GM21390 (cell line): ENCODE measurements around the gene ULBP1.
A peak's percentile ranks its signal among the peaks of the same experiment; 100 is the strongest.
"Not testable (repeated sequence)": the region's sequence is repeated elsewhere in the genome, so short reads cannot be mapped to it uniquely, and the experiment has no call there.

Source experiments
- ATAC-seq: cut with Tn5 transposase; IDR thresholded peaks from one replicate; pipeline ENCODE4 v1.9.1; 2021; ENCODE audit not compliant: unreplicated experiment

The ULBP1 gene

GRCh38 chr6:149933036-149933435 is 30.7 kb upstream of the ULBP1 start:
- ATAC-seq = no peak

GRCh38 chr6:149933461-149933860 is 30.3 kb upstream of the ULBP1 start:
- no peak for ATAC-seq

GRCh38 chr6:149934249-149935156 is 29.2 kb upstream of the ULBP1 start:
- ATAC-seq = no peak

- ATAC-seq = no peak
Observed at GRCh38 chr6:149935246-149935645, 28.5 kb upstream of the ULBP1 start.

GRCh38 chr6:149935668-149936067 is 28.1 kb upstream of the ULBP1 start:
- no peak for ATAC-seq

- no peak for ATAC-seq
Observed at GRCh38 chr6:149936743-149937142, 27.0 kb upstream of the ULBP1 start.

- ATAC-seq = not testable (repeated sequence)
Observed at GRCh38 chr6:149938013-149938570, 25.7 kb upstream of the ULBP1 start.

- peak; percentile 89 for ATAC-seq
Observed at GRCh38 chr6:149938571-149939355, 25.0 kb upstream of the ULBP1 start.

- no peak for ATAC-seq
Observed at GRCh38 chr6:149939356-149939648, 24.4 kb upstream of the ULBP1 start.

GRCh38 chr6:149939909-149940671 is 23.7 kb upstream of the ULBP1 start:
- ATAC-seq = no peak

GRCh38 chr6:149940672-149940982 is 23.1 kb upstream of the ULBP1 start:
- ATAC-seq = no peak

- no peak for ATAC-seq
Observed at GRCh38 chr6:149941583-149942460, 21.9 kb upstream of the ULBP1 start, which contains the start of gene ULBP2. Gene ULBP2 (plus strand): TSS chr6:149942014. CDS start chr6:149942073, 59 bp downstream.

GRCh38 chr6:149942461-149942829 is 21.3 kb upstream of the ULBP1 start:
- no peak for ATAC-seq

- ATAC-seq = not testable (repeated sequence)
Observed at GRCh38 chr6:149943321-149943720, 20.4 kb upstream of the ULBP1 start.

GRCh38 chr6:149945276-149945675 is 18.5 kb upstream of the ULBP1 start:
- not testable (repeated sequence) for ATAC-seq

- ATAC-seq = not testable (repeated sequence)
Observed at GRCh38 chr6:149946631-149947030, 17.1 kb upstream of the ULBP1 start.

- not testable (repeated sequence) for ATAC-seq
Observed at GRCh38 chr6:149947533-149947932, 16.2 kb upstream of the ULBP1 start.

- no peak for ATAC-seq
Observed at GRCh38 chr6:149948011-149948410, 15.7 kb upstream of the ULBP1 start.

GRCh38 chr6:149948616-149949015 is 15.1 kb upstream of the ULBP1 start:
- ATAC-seq = no peak

GRCh38 chr6:149950423-149950822 is 13.3 kb upstream of the ULBP1 start:
- no peak for ATAC-seq
